Loucy (cell line): ENCODE measurements around the gene PLEKHA6.

Source experiments
- H2AFZ ChIP-seq: fragments of 200-600 bp; sonication (generic); 2 replicates; pipeline ENCODE4 v1.6.0; 2016; ENCODE audit warnings: antibody characterized with exemption, mild to moderate bottlenecking, low read length, moderate library complexity
- H3F3A ChIP-seq: fragments of 200-600 bp; 2 replicates; pipeline ENCODE4 v1.6.0; 2016; ENCODE audit warnings: antibody characterized with exemption, low read depth, mild to moderate bottlenecking
- H3K27me3 ChIP-seq: fragments of 200-600 bp; sonication (generic); 2 replicates; pipeline ENCODE4 v1.6.1; 2014; ENCODE audit warnings: low read length, mild to moderate bottlenecking; ENCODE audit not compliant: insufficient read depth, poor library complexity, severe bottlenecking
- H3K36me3 ChIP-seq: fragments of 200-600 bp; sonication (generic); 2 replicates; pipeline ENCODE4 v1.6.1; 2016; ENCODE audit warnings: low read length; ENCODE audit not compliant: insufficient read depth
- H3K4me1 ChIP-seq: fragments of 200-600 bp; sonication (generic); 2 replicates; pipeline ENCODE4 v1.5.1; 2014; ENCODE audit warnings: low read length, mild to moderate bottlenecking; ENCODE audit not compliant: insufficient read depth, poor library complexity, severe bottlenecking
- H3K4me2 ChIP-seq: fragments of 200-600 bp; sonication (generic); 2 replicates; pipeline ENCODE4 v1.6.0; 2014; ENCODE audit warnings: antibody characterized with exemption, low read length, low read depth, mild to moderate bottlenecking; ENCODE audit not compliant: poor library complexity, severe bottlenecking
- H3K4me3 ChIP-seq: fragments of 200-600 bp; sonication (generic); 2 replicates; pipeline ENCODE4 v1.5.1; 2014; ENCODE audit warnings: low read length, mild to moderate bottlenecking, mixed read lengths; ENCODE audit not compliant: poor library complexity, severe bottlenecking
- H3K79me2 ChIP-seq: fragments of 200-600 bp; sonication (generic); 2 replicates; pipeline ENCODE4 v1.6.1; 2014; ENCODE audit warnings: low read length; ENCODE audit not compliant: insufficient read depth
- H3K9ac ChIP-seq: fragments of 200-600 bp; sonication (generic); 2 replicates; pipeline ENCODE4 v1.6.0; 2014; ENCODE audit warnings: mild to moderate bottlenecking, low read depth, low read length, moderate library complexity; ENCODE audit not compliant: poor library complexity, severe bottlenecking
- H3K9me2 ChIP-seq: fragments of 200-600 bp; sonication (generic); replicated peaks from 2 replicates; pipeline ENCODE4 v1.6.1; 2016; ENCODE audit warnings: low read depth, low read length, mixed read lengths
- H3K9me3 ChIP-seq: fragments of 200-600 bp; sonication (generic); 2 replicates; pipeline ENCODE4 v1.6.1; 2014; ENCODE audit warnings: mild to moderate bottlenecking, antibody characterized with exemption, low read length, low read depth; ENCODE audit not compliant: insufficient read depth
- H4K20me1 ChIP-seq: fragments of 200-600 bp; sonication (generic); 2 replicates; pipeline ENCODE4 v1.6.0; 2014; ENCODE audit warnings: antibody characterized with exemption, low read length, mild to moderate bottlenecking; ENCODE audit not compliant: insufficient read depth, poor library complexity, severe bottlenecking
- EZH2phosphoT487 ChIP-seq: fragments of 200-600 bp; IDR thresholded peaks from 2 replicates; pipeline ENCODE4 v1.6.1; 2018; ENCODE audit warnings: antibody characterized with exemption, mild to moderate bottlenecking, moderate library complexity, borderline replicate concordance
- TF ChIP-seq, protein P1 (sequence below): fragments of 200-600 bp; sonication (generic); conservative IDR thresholded peaks from 2 replicates; pipeline ENCODE4 v1.5.1; 2014; ENCODE audit warnings: mild to moderate bottlenecking, antibody characterized with exemption, low read length

Gene PLEKHA6

GRCh38 chr1:204335533-204335932 lies 24.2 kb downstream of the PLEKHA6 start:
- no peak for TF ChIP-seq EZH2phosphoT487
- TF ChIP-seq, protein P1, sequence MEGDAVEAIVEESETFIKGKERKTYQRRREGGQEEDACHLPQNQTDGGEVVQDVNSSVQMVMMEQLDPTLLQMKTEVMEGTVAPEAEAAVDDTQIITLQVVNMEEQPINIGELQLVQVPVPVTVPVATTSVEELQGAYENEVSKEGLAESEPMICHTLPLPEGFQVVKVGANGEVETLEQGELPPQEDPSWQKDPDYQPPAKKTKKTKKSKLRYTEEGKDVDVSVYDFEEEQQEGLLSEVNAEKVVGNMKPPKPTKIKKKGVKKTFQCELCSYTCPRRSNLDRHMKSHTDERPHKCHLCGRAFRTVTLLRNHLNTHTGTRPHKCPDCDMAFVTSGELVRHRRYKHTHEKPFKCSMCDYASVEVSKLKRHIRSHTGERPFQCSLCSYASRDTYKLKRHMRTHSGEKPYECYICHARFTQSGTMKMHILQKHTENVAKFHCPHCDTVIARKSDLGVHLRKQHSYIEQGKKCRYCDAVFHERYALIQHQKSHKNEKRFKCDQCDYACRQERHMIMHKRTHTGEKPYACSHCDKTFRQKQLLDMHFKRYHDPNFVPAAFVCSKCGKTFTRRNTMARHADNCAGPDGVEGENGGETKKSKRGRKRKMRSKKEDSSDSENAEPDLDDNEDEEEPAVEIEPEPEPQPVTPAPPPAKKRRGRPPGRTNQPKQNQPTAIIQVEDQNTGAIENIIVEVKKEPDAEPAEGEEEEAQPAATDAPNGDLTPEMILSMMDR = no peak
- Histone ChIP-seq H3K27me3 (no peaks in the 10 kb centered on the region), H3F3A (no peaks in the 10 kb centered on the region), H3K9ac (no peak overlapping the region), H3K4me2 (no peak overlapping the region), H3K36me3 (no peaks in the 10 kb centered on the region), H3K4me3 (no peak overlapping the region), H3K4me1 (peaks cover 4% of the 10 kb centered on the region), H4K20me1 (no peaks in the 10 kb centered on the region), H3K79me2 (no peaks in the 10 kb centered on the region), H2AFZ (no peak overlapping the region), H3K9me3 (no peaks in the 10 kb centered on the region), H3K9me2 (no peaks in the 10 kb centered on the region)

GRCh38 chr1:204335085-204335484 lies 24.6 kb downstream of the PLEKHA6 start:
- no peak for TF ChIP-seq EZH2phosphoT487
- TF ChIP-seq, protein P1 = no peak

GRCh38 chr1:204334455-204334854 lies 25.3 kb downstream of the PLEKHA6 start:
- Histone ChIP-seq H3K9me2 (no peaks in the 10 kb centered on the region), H3K36me3 (no peaks in the 10 kb centered on the region), H3K4me3 (no peak overlapping the region), H4K20me1 (no peaks in the 10 kb centered on the region), H3K27me3 (no peaks in the 10 kb centered on the region), H3K9ac (no peak overlapping the region), H3F3A (no peaks in the 10 kb centered on the region), H2AFZ (no peak overlapping the region), H3K4me1 (peaks cover 4% of the 10 kb centered on the region), H3K4me2 (no peak overlapping the region), H3K79me2 (no peaks in the 10 kb centered on the region), H3K9me3 (no peaks in the 10 kb centered on the region)
- TF ChIP-seq EZH2phosphoT487 = no peak
- TF ChIP-seq, protein P1 = no peak

More at GRCh38 chr1:204335085-204335484, 24.6 kb downstream of the PLEKHA6 start:
- Histone ChIP-seq H3K27me3 (no peaks in the 10 kb centered on the region), H4K20me1 (no peaks in the 10 kb centered on the region), H3K4me2 (no peak overlapping the region), H3K36me3 (no peaks in the 10 kb centered on the region), H3K4me3 (no peak overlapping the region), H3K79me2 (no peaks in the 10 kb centered on the region), H3K9me2 (no peaks in the 10 kb centered on the region), H3K9ac (no peak overlapping the region), H3K9me3 (no peaks in the 10 kb centered on the region), H3K4me1 (peaks cover 4% of the 10 kb centered on the region), H2AFZ (no peak overlapping the region), H3F3A (no peaks in the 10 kb centered on the region)
